ENCODE results near the gene PCBP2.

DNA sequence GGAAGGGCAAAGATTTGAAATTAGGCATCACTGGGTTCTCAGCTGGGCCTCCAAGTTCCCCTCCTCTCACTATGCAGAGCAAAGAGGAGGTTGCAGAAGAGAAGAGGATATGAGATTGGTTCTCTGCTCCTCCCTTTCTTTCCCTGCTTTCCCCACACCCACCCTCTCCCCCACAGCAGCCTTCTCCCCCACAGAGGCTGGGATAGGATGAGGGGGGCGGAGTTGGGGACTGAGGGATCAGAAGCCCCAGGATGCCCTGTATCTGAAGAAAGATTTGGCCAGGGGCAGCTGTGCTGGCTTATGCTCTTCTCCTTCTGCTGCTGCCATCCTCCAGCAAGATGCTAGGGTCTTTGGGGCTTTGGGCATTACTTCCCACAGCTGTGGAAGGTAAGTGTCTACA lies 28.3 kb upstream of the PCBP2 start, which contains the start of gene AMHR2:
- TF ChIP-seq POLR2AphosphoS5 (IDR thresholded peaks at IDR 0.05; ENCODE audit: low read length), result no peak
- TF ChIP-seq STAT1 (conservative IDR thresholded peaks at IDR 0.05), result no peak

All from GM12878 (cell line).